GM18502 (cell line): ENCODE measurements around the gene FOXD4L3.
"Not testable (repeated sequence)": the region's sequence is repeated elsewhere in the genome, so short reads cannot be mapped to it uniquely, and the experiment has no call there.

ENCODE experiments used
- ATAC-seq: cut with Tn5 transposase; IDR thresholded peaks from one replicate; pipeline ENCODE4 v1.9.1; 2021; ENCODE audit warnings: mild to moderate bottlenecking; ENCODE audit not compliant: unreplicated experiment, poor library complexity

The FOXD4L3 gene

DNA sequence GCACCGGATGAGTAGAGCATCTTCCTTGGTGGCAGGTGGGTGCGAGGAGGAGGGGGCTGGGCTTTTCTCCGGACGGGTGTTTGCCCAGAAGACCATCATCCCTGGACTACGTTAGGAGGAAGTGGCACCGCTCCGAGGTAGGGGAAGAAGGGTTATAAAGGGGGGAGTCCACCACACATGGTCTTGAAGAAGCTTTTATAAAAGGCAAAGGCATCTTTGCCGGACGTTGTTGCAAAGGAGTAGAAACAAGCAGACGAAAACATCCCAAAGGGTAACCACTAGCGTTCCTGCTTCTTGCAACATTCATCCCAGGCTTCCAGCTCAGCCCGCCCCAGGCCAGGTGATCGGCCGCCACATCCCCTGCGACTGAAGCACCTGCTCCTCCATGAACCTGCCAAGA, at the start of gene FOXD4L3:
Gene FOXD4L3, plus strand, starts transcription at position 301 of the 400 bp plus-strand sequence. Its CDS starts 85 bp downstream, at position 386.
- ATAC-seq = not testable (repeated sequence)

DNA sequence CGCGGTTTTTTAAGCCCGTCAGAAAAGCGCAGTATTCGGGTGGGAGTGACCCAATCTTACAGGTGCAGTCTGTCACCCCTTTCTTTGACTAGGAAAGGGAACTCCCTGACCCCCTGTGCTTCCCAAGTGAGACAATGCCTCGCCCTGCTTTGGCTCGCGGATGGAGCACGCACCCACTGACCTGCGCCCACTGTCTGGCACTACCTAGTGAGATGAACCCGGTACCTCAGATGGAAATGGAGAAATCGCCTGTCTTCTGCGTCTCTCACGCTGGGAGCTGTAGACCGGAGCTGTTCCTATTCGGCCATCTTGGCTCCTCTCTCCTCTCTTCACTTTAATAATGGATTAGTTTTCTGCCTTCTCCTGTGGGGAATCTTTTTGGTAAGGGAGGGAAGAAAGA, 21.6 kb upstream of the FOXD4L3 start:
- not testable (repeated sequence) for ATAC-seq

DNA sequence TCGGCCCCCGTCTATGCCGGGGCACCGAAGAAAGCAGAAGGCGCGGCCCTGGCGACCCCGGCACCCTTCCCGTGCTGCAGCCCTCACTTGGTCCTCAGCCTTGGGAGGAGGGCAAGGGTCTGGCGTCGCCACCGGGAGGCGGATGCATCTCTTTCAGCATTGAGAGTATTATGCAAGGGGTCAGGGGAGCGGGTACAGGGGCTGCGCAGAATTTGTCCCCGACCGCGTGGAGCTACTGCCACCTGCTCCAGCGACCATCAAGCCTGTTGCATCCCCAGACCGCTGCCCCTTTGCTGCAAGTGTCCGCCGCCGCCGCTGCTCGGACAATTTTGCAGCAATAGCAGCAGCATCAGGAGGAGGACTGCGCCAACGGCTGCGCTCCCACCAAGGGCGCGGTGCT, 1.1 kb downstream of the FOXD4L3 start:
- not testable (repeated sequence) for ATAC-seq

DNA sequence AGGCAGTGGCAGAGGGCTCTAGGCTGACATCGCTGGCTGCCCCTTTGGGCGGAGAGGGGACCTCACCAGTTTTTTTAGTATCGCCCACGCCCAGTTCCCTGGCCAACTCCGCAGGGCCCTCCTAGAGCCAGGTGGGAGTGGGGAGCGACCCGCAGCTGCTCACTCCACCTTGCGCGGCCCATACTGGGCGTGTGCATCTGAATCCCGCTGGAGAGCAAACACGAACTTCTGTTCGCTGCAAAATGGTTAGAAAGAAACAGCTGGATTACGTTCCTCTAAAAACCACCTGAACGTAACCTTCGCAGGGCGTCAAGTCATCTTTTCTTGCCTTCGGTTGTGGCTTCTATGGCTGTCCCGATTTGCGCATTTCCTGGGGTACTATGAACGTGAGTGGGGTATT, 1.5 kb downstream of the FOXD4L3 start:
- ATAC-seq = not testable (repeated sequence)

DNA sequence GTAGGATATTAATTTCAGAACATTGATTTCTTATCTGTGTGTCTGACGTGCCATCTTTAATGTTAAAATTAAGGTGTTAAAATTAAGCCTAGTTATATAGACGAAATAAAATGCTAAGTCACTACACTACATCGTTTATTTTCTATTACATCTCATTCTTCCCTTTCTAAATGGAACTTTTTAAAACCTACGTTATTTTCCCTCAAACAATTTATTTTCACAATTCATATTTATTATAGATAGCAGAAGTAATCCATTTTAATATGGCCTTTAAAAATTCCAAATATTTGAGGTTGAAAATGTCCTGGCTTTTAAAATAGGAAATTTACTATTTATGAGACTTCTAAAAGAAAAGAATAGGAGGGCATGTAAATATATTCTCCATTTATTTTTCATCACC, 2.1 kb downstream of the FOXD4L3 start:
- ATAC-seq = not testable (repeated sequence)

DNA sequence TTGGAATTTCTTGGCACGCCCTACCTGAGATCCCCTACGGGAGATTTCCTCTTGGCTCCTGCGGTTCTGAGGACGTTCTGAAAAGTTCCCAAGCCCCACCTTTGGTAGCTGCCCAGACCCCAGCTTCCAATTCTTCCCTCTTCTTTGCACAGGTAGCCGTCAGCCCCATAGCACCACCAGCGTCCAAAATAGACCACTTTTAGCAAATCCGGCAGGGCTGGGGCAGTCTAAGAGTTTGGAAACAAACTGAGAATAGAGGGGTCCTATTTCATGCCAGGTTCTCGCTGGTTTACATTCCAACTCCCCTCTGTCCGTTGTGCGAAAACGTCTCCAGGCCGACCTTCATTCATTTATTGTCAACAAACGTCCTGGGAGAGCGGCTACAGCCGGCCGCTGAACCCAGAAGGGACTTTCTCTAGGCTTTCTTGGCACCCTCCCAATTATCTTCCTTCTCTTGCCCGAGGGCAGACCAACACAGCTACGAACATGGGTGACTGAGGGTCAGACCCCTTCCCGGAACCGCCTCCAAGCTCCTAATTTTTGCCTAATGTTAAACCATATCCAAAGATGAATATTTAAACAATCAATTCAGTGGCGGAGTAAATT, 3.1 kb downstream of the FOXD4L3 start:
- ATAC-seq = not testable (repeated sequence)

DNA sequence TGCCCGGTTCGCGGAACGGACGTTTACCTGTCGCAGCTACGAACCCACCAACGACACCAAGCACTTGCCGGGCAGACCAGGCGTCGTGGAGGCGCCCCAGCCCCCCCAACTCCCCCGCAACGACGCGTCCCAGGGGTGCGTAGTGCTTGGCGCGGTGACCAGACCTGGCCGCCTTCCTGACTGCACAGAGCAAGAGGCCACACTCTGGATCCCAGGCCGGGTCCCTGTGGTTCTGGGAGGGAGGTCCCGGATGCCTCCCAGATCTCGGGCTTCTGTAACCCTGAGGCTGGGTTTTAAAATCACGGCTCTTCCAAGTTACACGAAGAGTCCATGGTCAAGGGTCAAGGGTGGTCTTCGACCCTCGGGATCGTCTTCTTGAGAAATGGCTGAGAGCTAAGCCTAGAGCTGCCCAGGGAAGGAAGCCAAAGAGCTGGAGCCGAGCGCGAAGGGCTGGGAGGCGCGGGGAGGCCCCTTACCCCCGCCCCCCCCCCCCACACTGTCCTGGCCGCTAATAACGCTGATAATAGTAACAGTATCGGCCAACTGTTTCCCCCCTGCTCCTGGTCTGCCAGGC, 3.8 kb downstream of the FOXD4L3 start:
- not testable (repeated sequence) for ATAC-seq

DNA sequence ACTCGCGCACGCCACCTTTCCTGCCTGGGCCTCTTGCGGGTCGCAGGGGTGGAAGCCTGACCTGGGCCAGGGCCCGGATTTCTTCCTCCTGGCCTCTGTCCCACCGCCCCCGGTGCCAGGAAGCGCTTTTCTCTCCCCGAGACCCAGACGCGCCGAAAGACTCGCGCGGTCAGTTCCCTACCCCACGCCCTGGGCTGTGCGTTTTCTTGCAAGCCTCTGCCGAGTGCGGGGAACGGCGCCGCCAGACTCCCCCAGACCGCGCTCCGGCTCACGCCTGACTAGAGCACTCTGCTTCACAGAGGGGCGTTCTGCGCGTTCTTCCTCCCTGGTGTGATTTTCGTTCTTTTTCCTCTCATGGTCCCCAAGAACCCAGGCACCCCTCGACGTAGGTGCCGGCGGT, 4.5 kb downstream of the FOXD4L3 start:
- ATAC-seq = not testable (repeated sequence)

DNA sequence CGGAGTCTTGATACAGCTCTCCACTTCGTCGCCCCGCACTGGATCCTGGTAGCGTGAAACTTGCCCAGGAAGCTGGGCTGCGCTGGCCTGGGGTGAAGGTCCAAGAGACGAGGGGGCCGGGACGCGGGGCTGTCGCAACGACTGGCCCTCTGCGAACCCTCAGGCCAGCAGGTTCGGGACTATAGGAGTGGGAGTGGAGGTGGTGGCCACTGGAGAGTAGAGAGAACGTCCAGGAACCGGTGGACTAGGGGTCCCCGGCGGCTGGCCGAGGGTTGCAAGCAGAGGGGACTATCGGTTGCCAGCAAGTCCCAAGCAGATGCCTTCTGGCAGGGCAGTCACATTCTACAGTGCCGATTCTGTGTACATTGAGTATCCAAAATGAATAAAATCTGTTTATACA, 5.0 kb downstream of the FOXD4L3 start:
- not testable (repeated sequence) for ATAC-seq

DNA sequence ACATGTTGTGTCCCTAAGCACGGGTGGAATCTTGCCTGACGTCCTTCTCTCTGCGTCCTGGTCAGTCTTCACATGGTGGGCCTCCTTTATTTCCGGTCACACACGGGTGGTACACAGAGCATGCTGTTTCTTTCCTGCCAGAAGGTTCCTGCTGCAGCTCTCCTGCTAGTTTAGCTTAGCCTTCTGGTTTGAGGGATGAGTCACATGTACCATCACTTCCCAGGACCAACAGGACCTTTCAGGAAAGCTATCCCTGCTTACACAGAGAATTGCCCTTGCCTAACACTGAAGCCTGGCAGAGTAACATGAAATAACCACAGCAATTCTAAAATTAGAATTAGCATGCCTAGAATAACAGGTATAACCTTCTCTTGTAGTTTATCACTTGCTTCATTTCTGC, 8.5 kb downstream of the FOXD4L3 start:
- ATAC-seq = not testable (repeated sequence)

DNA sequence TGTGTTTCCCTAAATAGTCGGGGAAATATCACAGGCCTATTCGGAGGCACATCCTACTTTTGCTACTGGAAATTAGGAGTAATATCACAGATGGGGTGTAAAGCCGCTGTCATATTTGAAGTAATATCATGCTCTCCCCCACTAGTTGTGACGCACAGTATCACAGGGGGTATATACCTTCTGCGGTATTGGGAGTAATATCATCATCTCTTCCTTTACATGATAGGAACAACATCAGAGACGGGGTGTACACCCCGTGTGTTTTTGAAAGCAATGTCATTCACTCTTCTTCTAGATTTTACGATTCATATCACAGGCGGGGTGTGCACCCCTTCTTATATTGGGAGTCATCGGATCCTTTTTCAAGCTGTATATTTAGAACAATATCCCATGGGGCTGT, 15.5 kb downstream of the FOXD4L3 start:
- not testable (repeated sequence) for ATAC-seq

DNA sequence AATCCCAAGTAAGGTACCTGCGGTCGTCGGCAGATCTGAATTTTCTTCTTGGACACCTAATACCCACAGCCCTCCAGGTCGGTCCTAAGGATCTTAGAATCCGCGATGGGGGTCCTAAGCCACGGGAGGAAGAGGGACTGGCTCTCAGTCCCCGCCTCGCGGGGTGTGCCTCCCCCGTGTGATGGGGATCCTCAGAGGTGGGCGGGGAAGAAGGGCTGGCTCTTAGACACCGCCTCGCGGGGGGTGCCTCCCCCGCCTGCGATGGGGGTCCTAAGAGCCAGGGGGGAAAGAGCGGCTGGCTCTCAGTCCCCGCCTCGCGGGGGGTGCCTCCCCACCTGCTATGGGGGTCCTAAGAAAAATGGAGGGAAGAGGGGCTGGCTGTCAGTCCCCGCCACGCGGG, 21.1 kb downstream of the FOXD4L3 start:
- ATAC-seq = not testable (repeated sequence)

DNA sequence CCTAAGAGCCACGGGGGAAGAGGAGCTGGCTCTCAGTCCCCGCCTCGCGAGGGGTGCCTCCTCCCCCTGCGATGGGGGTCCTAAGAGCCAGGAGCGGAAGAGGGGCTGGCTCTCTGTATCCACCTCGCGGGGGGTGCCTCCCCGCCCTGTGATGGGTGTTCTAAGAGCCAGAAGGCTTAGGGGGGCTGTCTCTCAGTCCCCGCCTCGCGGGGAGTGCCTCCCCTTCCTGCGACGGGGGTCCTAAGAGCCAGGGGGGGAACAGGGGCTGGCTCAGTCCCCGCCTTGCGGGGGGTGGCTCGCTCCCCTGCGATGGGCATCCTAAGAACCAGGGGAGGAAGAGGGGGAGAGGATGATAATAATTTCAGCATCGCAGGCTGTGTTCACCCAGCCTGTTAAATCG, 21.9 kb downstream of the FOXD4L3 start:
- not testable (repeated sequence) for ATAC-seq

DNA sequence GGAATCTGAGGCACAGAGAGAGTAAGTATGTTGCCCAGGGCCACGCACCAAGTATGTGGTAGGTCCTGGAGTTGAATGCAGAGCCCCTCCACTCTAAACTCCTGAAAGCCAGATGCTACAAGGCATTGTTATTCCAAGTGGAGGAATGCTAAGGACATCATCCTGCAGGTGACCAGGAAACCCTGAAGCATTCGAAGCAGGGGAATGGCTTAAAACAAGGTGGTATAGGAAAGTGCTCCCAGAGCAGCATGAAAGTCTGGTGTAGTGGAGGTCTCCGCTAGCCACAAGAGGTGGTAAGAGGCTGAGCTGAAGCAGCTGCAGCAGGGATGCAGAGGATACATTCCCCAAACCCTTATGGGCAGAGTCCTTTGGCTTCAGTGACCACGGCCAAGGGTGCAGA, 26.4 kb downstream of the FOXD4L3 start:
- ATAC-seq = not testable (repeated sequence)

DNA sequence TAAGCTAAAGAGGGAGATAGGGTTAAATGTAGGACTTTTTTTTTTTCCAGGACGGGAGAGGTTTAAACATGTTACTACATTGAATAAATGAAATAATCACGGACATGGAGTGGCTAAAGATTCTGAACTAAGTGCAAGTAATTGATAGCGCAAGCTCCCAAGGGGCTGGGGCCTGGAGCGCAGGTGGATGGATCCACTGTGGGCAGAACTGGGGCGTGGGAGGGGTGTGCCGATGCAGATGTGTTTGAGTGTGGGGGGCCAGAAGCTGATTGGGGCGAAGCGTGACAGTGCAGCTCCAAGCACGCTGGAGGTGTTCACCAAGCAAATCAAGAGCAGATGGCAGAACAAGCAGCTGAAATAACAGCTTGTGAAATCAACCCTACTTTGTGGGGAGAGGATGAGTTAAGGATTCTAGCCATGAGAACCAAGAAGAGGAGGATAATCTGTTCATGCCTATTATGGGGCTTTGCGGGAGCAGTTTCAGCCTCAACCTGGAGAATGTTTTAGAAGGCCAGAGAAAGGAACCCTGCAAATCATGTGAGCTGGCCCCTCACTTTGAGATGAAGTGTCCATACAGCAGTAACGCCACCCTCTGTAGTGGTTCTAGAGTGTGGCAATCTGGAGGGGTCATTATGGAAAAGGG, 28.0 kb downstream of the FOXD4L3 start:
- ATAC-seq = not testable (repeated sequence)

DNA sequence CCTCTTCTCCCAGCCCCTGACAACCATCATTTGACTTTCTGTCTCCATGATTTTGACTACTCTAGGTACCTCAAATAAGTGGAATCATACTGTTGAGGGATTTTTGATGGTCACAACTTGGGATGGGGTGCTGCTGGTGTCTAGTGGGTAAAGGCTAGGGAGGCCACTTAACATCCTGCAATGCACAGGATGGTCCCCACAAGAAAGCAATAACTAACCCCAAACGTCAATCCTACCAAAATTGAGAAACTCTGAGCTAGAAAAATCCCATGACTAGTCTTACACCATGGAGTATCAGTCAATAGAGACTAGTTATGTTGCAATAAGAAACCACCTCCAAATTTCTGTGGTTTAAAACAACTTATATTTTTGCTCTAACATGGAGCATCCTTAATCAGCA, 29.5 kb downstream of the FOXD4L3 start:
- ATAC-seq = not testable (repeated sequence)

DNA sequence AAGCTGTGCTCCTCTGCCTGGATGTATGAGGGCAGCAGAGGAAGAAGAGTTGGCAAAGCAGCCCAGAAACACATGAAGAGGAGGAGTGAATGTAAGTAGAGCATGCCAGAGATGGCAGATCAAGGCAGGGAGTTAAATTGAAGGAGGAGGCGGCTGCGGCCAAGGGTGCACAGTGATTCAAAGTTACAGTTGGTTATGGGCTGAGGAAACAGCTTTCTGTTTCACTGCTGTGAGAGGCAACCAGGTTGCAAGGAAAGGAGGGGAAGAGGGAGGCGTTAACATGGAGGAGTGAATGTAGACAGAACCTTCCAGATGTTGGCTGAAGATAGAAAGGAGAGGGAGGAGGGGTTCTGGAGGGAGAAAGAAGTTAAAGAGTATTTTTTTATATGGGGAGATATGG, 33.3 kb downstream of the FOXD4L3 start:
- not testable (repeated sequence) for ATAC-seq

DNA sequence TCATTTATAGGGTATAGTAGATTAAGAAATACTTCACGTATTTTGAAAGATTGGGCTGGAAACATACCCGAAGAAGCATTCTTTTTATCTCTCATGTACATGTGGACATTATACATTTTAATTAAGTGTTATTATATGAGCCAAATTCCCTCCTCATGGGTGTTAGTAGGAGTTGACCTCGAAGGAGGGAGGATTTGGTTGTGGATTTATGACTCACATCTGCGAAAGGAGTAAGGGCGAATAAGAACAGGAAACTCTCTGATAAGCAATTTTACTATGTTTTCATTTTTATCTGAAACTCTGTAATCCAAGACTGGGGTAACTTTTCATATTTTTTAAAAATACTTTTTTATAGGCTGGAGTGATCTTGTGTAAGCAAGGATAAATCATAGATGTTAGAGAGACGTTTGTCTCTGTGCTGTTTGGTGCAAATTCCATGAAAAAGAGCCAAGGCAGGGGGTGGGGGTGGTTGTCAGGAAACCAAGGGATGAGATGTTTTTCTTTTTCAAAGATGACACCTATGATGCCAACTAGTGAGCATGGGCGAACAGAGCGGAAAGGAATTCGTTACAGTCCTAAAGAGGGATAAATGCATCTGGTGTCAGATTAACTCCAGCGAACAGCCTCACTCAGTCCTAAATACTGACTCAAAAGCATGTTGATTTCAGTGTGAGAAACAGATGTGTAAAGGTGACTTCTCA, 34.1 kb downstream of the FOXD4L3 start:
- ATAC-seq = not testable (repeated sequence)

DNA sequence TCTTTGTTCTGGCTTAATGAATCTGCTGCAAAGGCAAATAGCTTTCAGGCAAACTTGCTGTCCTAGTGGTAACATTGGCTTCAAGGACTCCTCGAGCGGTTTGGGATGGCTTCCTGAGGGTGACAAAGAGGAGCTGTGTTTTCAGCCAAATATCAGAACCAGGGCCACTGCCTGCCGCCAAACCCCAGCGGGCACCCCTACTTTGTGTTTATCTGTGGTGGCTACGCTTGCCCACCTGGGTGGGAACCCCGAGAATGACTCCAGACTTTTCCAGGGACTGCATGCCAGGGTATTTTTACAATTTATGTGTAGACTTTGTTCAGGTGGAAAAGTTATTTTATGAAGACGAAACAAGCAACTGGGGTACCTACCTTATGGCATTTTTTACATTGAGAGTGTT, 35.3 kb downstream of the FOXD4L3 start:
- not testable (repeated sequence) for ATAC-seq

DNA sequence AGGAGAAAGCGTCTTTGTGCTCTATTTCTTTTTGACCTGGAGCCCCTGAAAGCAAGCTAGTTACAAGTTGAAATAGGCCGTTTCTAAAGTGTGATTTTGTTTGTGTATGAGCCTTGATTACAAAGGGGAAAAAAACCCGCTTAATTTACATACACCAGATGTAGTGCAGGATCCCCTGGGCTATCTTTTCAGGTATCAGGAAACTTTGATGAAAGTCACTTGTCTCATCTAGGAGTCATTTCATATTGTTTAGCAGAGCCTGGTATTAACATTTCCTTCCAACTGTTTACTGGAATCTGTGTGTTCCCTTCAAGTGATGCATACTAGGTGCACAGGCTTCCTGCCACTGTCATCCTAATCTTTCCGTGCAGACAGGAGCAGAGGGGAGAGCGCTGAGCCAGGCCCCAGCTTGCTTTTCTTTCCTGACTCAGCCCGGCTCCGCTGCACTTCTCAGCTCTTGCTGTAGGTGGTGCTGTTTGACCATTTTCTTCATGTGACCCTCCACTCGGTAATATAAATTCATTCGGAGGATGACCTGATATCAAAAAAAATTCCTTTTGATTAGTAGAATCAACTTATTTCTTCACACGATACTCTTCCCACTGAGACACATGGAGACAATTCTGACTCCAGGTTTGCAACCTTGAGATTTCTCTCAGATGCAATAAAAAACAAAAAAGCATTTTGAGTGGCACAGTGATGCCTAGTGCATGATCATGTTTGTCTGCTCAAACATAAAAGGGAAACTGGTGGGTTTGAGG, 39.8 kb downstream of the FOXD4L3 start:
- peak; percentile 92 for ATAC-seq
